ENCODE data around the gene USH1C. TPM values are rescaled to one million over a fixed set of nuclear protein-coding genes. Genes with fewer than 3 reads are reported as not detected.
A peak's percentile ranks its signal among the peaks of the same experiment; 100 is the strongest.

The USH1C gene
- total and polyA plus RNA-seq, 2 of the 13 experiments (the other 11 are each of a cell fraction or from before 2014, with no cell fraction given): not detected

GRCh38 chr11:17473071-17473744 lies 71.0 kb downstream of the USH1C start (continued):
- TF ChIP-seq, protein P1, sequence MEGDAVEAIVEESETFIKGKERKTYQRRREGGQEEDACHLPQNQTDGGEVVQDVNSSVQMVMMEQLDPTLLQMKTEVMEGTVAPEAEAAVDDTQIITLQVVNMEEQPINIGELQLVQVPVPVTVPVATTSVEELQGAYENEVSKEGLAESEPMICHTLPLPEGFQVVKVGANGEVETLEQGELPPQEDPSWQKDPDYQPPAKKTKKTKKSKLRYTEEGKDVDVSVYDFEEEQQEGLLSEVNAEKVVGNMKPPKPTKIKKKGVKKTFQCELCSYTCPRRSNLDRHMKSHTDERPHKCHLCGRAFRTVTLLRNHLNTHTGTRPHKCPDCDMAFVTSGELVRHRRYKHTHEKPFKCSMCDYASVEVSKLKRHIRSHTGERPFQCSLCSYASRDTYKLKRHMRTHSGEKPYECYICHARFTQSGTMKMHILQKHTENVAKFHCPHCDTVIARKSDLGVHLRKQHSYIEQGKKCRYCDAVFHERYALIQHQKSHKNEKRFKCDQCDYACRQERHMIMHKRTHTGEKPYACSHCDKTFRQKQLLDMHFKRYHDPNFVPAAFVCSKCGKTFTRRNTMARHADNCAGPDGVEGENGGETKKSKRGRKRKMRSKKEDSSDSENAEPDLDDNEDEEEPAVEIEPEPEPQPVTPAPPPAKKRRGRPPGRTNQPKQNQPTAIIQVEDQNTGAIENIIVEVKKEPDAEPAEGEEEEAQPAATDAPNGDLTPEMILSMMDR (CRISPR knock-in tag; IDR thresholded peaks at IDR 0.05): peak; percentile 28; the same call in 1 of the 2 replicates
- TF ChIP-seq FOSL2 (CRISPR knock-in tag; IDR thresholded peaks at IDR 0.05): no peak
- TF ChIP-seq ZNF777 (CRISPR knock-in tag; IDR thresholded peaks at IDR 0.05): no peak
- no peak for TF ChIP-seq DZIP1 (CRISPR knock-in tag; IDR thresholded peaks at IDR 0.05)
- peak; percentile 41; the same call in 1 of the 2 replicates for TF ChIP-seq STAG1 (CRISPR knock-in tag; IDR thresholded peaks at IDR 0.05)
- TF ChIP-seq ZNF143 (CRISPR knock-in tag; IDR thresholded peaks at IDR 0.05): peak; percentile 65
- TF ChIP-seq XRCC5 (optimal IDR thresholded peaks at IDR 0.05; ENCODE audit: low read length): peak; percentile 66
- no peak for TF ChIP-seq ZBTB14 (CRISPR knock-in tag; IDR thresholded peaks at IDR 0.05)
- TF ChIP-seq ZBTB3 (CRISPR knock-in tag; IDR thresholded peaks at IDR 0.05; ENCODE audit: borderline replicate concordance, low read depth): no peak
- no peak for TF ChIP-seq ZSCAN21 (CRISPR knock-in tag; IDR thresholded peaks at IDR 0.05; ENCODE audit: borderline replicate concordance)
- no peak for TF ChIP-seq RFXANK (CRISPR knock-in tag; IDR thresholded peaks at IDR 0.05)
- TF ChIP-seq SMC3 (IDR thresholded peaks at IDR 0.05; ENCODE audit: low read length): peak; percentile 58; the same call in 1 of the 2 replicates
- no peak for TF ChIP-seq NPAS2 (CRISPR knock-in tag; IDR thresholded peaks at IDR 0.05; ENCODE audit: borderline replicate concordance)
- TF ChIP-seq JUNB (CRISPR knock-in tag; IDR thresholded peaks at IDR 0.05; ENCODE audit: borderline replicate concordance): no peak
